COLO668 (cell line): Measurements from ENCODE around the gene SV2B.

Source experiments
- DNase-seq: peaks from one replicate; lab custom pipeline; 2025; ENCODE audit not compliant: unreplicated experiment; lab: John Stamatoyannopoulos, UW

SV2B gene

DNA sequence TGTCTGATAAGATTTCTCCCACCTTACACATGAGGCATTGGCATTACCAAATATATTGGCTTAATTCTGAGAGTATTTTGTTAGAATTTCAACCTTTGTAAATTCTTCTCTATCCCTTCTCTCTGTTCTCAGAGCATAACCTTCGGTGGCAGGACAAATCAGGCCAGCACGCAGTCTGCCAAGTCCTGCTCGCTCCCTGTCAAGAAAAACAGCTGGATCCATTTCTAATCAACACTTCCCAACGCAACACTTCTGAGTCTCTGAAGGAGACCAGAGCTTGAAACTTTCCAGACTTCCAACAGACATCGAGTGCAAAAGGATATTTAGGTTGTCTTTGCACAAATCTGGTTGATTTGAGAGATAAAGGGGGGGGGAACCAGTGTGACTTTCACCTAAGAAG is 125.7 kb downstream of the SV2B start:
- DNase-seq, result no peak

DNA sequence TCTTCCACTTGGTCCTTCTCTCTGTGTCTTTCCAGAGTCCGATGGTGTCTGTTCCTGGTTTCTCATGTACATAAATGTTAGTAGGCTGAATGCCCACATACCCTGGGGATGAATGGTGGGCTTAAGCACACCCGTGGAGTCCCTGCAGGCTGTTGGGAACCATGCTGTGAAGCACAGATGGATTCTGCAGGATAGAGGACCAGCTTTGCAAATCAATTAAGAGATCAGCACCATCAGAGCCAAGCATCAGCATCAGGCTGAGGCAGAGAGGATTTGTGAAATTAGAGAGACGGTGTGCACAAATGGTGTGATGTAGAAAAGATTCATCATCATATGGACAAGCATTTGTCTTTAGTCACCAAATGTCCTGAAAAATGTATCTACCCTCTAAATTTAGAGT is 127.1 kb downstream of the SV2B start:
- DNase-seq, result no peak

DNA sequence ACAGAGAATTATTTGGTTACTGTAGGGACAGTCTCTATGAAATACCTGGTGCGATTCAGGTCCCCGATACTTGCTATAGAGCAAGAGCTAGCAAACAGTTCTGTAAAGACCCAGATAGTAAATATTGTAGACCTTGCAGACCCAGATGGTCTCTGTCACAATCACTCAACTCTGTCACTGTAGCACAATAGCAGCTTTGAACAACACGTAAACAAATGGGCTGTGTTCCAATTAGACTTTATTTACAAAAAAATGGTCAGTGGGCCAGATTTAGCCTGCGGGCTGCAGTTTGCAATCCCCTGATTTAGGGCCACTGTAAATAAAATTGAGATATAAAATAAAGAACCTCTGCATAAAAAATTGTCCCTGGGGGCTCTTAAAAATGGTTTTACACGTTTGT is 127.7 kb downstream of the SV2B start:
- peak; percentile 11 for DNase-seq

DNA sequence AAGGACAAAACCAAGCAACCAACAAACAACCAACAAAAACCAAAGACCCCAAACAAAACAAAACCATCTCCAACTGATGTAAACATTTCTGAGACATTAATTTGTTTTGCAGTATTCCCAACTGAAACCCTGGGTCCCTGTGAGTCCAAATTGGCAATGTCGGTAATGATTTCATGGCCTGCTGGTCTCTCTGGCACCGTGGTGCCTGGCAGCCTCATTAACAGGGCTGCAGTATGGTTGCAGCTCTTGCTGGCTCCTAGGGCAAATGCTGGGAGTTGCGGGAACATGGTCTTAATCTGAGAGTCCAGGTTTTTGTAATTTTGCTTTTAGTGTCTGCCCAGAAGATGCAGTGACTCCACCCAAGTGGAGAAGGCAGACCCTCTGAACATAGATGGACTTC is 128.3 kb downstream of the SV2B start:
- peak; percentile 8 for DNase-seq

DNA sequence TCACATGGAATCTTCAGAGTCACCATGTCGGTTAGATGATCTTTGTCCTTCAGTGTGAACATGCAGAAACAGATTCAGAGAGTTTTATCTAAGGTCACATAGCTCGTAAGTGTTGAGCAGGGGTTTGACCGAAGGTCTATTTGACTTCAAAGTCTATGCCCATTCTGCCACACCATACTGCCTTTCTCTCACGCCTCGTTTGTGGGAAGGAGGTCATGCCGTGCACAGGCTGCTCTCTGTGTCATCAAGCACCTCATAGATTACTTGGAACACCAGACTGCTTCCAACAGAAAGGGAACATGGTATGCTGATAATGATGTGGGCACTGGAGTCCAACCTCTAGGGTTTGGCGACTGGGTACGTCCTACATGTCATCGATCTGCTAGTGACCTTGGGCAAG is 128.8 kb downstream of the SV2B start:
- DNase-seq, result no peak

DNA sequence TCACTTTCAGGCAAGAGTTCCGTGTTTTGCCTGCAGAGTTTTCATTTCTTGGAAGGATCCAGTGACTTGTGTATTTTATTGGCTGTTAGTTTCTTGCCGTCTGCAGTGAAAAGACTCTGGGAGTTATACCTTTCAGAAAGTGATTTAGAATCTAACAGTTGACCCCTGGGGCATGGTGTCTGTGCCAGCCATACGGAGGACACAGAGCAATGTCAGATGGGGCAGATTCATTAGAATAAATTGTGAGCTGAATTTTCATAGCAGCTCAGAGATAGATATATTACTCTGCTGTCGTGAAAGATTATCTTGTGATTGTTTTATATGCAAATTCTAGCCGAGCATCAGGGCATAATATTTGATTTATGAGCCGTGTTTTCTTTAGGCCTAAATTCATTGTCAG is 131.6 kb downstream of the SV2B start:
- no peak for DNase-seq

DNA sequence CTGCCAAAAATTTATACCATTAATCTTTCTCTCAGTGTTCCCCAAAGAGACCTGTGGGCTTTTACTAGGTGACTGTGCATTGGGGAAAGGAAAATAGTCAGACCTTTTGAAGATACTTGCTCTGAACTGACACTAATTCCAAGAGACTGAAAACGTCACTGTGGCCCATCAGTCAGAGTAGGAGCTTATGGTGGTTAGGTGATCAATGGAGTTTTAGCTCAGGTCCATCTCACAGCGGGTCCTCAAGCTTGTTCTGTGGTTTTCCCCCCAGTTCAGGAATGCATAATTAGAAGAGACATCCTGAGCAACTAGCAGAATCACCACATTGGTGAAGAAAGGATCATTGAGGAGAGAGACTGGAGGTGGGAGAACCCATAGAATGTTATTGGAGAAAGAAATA is 134.7 kb downstream of the SV2B start:
- DNase-seq, result no peak

DNA sequence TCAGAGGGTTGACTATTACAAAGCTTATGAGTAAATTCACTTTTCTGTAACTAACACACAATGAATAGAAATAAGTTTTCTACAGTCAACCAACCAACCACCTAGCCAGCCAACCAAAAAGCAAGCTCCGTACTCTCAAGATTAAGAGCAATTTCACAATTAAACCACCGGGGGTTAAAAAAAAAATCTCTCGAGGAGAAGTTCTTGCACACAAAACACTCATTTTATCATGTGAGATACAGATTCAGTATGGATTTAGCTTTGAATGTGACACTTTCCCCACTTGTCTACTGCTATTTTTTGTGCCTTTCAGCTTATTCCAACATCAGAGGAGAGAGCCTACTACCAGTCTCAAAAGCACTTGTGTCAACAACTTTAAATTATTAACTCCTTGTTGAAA is 135.3 kb downstream of the SV2B start:
- no peak for DNase-seq

DNA sequence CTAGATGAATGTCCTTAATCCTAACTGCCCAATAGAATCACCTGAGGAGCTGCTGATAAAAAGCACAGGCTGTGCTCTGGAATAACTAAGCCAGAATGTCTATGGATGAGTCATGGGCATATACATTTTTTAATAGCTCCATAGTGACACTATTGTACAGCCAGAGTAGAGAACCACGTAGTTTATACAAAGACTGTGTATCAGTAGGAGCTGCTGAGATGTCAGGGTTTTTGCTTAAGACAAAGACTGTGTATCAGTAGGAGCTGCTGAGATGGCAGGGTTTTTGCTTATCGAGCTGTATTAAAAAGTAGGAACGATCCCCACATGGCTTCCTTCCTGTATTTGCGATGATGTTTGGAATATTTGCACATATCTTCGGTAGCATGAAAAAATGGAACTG is 137.4 kb downstream of the SV2B start:
- no peak for DNase-seq

DNA sequence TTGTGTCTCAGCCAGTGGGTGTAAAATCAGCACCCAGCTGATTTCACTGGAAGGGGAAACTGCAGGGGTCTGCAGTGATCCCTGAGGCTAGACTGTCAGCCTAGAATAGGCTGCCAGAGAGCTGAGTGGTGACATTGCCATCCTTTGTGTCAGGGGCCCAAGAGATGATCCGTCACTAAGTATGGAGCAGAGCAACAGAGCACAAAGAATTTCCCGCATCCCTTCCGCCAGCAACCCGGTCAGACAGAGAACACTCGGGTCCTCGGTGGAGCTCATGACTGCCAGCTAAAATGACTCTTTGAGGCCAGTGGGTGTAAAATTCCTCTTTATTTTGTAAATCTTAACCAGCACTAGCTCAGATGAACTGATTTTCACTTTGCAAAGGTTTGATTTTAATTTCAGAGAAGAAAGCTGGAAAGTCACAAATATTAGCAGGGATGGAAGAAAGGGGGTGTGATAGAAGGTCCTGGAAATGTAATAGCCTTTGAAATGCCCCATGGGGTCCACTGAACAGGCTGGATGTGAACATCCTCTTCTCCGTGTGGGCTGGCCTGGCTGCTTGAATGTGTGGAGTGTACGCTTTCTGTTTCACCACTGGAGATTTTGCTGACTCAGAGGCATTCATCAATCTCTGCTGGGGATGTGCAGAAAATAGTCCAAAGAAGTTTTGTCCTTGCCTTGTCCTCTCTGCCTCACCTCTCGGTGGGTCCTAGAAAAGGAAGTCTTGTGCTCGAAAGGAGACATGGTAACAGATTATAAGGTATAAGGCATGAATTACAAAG is 138.8 kb downstream of the SV2B start:
- no peak for DNase-seq

DNA sequence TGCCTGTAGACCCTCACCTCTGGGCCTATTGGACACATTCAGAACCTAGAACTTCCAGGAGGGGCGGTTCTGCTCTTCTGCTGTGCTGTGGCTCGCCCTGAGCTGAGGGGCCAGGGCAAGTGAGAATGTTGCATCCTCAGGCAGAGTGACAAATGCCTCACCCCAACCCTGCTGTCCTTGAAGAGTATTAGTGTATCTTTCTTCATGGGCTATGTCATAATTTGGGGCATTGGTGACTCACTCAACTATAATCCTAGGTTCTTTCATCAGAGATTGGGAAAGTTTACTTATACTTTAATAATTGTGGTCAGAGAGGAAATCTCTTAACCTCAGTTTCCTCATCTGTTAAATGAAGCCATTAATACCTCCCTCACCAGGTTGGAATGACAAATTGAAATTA is 143.8 kb downstream of the SV2B start:
- DNase-seq, result no peak

DNA sequence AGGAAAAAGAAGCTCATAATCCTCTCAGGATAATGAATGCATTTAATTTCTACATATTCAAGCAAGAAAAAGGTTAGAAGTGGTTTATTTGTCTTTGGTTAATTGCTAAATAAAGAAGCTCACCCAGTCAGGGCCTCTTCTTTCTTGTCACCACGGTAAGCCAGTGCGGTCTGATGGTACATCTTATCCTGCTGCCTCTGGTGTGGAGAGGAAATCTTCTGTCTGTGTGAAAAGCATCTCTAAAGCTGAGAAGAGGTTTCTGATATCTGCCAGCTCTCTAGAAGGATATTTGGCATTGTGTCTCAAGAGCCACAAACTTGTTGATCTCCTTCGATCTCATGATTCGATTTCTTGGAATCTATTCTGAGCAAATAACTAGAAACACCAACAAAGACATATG is 144.9 kb downstream of the SV2B start:
- no peak for DNase-seq

DNA sequence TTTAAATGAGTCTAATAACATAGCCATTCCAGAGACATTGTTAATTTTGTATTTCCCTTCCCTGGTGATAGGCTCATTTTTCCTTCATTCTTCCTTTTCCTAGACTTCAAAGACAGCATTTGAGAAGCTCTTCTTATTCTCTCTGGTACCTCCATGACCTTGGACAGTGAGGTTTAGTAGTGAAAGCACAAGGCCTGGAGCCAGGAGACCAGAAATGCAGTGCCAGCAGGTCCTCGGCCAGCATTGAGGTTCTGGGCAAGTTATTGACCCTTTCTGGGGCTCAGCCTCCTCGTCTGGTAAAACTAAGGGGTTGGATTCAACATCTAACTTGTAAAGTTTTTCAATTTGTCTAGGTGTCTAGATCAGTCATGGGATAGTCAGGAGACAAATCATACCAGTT is 146.9 kb downstream of the SV2B start:
- DNase-seq, result no peak

DNA sequence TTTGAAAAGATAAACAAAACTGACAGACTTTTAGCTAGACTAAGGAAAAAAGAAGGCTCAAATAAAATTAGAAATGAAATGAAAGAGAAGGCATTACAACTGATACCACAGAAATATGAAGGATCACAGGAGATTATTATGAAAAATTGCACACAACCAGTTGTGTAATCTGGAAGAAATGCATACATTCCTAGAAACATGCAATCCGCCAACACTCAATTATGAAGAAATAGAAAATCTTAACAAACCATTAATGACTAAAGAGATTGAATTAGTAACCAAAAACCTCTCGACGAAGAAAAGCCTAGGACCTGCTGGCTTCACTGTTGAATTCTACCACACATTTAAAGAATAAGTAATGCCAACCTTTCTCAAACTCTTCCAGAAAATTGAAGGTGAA is 149.5 kb downstream of the SV2B start:
- DNase-seq, result no peak

DNA sequence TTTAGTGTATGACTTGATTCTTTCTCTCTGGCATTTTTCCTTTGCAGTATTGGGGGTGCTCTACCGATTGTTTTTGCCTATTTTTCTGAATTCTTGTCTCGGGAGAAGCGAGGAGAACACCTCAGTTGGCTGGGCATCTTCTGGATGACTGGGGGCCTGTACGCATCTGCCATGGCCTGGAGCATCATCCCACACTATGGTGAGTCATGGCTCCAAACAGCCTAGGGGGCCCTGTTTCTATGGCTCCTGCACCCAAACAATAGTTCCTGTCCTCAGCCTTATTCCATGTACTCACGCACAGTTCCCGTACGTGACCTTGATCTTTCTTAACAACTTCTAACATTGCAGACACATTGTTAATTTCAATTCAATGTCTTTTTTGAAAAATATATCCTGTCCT is 152.3 kb downstream of the SV2B start:
- DNase-seq, result no peak

DNA sequence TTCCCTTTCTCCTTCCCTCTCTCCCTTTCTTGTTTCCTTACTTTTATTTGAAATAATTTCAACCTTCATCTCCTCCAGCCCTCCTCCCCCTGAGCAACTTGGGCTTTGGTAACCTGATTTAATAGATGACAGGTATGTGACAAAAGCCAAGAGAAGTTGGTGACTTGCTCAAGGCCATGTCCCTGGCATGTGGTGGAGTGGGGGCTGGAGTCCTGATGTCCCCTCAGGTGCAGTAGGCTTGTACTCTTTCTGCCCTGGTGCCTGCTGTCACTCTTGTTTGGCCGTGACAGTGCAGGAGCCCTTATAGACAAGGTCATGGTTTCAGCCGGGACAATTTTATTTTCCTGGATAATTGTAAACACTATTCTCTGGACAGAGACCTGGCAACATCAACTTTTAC is 152.7 kb downstream of the SV2B start:
- no peak for DNase-seq

DNA sequence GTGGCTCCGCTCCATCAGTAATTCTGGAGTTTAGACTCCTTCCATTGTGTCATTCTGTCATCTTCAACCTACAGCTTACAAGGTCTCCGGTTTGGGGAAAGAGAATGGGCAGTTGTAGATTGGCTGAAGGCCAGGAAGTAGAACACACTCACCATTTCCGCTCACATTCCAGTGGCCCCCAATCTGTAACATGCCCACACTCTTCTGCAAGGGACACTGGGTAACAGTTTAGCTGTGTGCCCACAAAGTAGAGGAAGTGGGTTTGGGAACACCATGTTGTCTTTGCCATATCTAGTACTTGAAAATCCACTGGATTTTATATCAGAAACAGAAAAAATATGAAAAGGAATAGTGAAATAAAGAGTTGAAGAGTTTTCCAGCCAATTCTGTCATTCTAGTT is 153.5 kb downstream of the SV2B start:
- no peak for DNase-seq

DNA sequence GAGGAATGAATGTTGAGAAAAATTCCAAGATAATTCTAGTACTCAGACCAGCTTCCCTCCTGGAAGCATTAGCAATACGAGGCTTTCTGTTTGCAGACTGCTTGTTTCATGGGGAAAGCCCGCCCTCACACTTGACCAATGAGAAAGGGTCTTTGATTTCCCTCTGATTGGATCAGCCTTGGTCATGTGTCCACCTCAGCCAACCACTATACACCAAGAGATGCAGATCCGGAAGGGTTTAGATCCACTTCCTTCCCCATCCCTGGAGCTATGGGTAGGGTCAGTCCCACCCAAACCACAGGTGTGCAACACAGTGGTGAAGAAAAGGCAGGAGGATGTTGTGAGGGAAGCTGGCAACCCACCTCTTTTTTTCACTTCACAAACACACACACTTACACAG is 154.7 kb downstream of the SV2B start:
- no peak for DNase-seq

DNA sequence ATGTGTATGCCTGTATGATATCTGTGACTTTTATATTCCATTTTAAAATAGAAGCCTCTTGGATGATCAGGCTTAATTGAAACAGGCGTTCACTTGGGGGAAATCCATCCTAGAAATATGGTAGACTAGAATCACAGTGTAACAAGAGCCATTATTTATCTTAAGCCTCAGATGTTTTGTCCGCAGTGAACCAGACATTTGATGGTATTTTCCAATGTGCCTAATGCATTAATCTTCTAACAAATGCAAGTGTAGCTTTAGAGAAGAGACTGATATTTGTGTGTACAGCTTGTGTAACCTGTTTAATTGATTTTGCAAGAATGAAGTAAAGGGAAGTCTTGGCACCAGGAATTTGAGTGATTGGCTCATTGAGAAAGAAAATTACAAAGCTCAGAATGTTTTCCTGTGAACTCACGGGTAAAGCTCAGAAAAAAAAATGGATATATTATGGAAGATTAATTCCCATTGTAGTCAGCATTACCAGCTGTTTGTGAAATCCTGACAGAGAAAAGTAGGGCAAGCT is 155.7 kb downstream of the SV2B start:
- no peak for DNase-seq

DNA sequence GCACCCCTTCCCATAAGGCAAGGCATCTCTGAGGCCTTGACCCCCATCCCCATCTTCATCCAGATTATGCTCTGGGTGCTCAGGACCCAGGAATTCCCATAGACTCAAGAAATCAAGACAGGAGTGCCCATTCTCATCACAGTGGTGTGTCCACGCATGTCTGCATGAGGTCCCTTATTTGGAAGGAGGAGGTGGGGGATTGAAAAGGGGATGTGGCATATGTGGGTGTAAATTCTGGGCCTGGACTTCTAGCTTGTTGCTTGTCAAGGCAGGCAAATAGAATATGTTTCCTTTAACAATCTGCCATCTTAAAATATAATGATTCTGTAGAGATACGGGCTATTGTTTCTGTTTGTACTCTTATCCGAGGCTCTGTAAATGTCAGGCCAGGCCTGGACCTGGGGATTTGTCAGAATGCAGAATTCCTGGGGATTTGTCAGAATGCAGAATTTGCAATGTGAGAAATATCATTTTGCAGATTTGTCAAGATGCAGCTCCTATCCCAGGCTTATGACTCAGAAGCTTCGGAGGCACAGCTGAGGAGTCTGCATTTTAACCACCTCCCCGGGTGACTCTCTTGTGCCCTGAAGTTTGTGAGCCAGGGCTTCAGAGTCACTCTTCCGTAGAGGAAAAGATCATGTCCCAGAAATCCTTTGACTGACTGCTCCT is 157.8 kb downstream of the SV2B start:
- no peak for DNase-seq

DNA sequence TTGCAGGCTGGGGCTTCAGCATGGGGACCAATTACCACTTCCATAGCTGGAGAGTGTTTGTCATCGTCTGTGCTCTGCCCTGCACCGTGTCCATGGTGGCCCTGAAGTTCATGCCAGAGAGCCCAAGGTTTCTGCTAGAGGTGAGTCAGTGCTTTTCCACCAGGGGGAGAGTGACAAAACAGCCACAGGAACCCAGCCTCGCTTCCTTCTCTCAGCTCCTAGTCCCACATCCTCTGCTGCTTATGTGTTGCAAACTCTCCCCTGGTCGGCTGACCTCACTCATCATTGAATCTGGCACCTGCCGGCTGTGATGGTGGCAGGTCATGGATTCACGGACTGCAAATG is 158.3 kb downstream of the SV2B start:
- no peak for DNase-seq

DNA sequence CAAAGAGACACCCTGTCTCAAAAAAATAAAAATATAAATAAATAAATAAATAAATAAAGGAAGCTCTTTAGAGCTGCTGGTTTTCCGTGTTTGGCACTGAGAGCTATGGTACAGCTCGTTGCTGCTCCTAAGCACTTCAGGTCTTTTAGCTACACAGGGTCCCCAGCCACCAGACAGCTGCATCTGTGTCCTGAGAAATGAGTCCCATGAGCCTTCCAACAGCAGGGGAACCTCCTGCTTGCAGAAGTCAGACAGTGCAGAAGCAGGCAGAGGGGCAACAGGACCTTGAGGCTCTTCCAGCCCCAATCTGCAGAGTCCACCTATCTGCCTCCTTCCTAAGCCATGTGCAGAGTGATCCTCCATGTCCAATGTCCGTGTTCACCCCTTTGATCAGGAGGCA is 159.0 kb downstream of the SV2B start:
- no peak for DNase-seq

DNA sequence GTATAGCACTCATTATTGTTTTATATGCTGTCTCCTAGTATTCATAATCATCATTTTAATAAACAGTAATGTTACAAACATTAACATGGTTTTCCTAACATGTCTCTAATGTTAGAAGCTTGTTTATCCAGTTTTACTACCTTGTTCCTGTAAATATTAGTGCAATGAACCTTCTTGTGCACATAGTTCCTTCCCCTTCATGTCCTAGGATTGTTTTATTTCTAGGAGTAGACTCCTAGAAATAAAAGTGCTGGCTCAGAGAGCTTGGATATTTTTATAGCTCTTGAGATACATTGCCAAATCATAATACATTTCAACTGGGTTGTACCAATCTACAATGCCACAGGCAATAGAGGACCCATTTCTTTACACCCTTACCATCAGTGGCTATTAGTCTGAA is 161.3 kb downstream of the SV2B start:
- DNase-seq, result no peak
